Neural cell (in vitro differentiated cells): ENCODE data around the gene TTLL4. TPM values are rescaled to one million over a fixed set of nuclear protein-coding genes. Genes with fewer than 3 reads are reported as not detected.

ENCODE experiments used
- H2AFZ ChIP-seq: fragments of 200-600, 300-800 bp; sonication (generic), shearing (Covaris generic); 2 replicates; pipeline ENCODE4 v1.6.0; 2014; ENCODE audit warnings: low read depth, mild to moderate bottlenecking, antibody characterized with exemption, low read length, moderate library complexity
- H3F3A ChIP-seq: fragments of 200-600 bp; shearing (Covaris generic); 2 replicates; pipeline ENCODE4 v1.6.1; 2016; ENCODE audit warnings: mild to moderate bottlenecking, moderate library complexity, mixed read lengths, antibody characterized with exemption, low read length; ENCODE audit not compliant: insufficient read depth, poor library complexity, severe bottlenecking
- H3K27ac ChIP-seq: fragments of 200-600, 300-800 bp; sonication (generic), shearing (Covaris generic); 2 replicates; pipeline ENCODE4 v1.5.1; 2014; ENCODE audit warnings: mild to moderate bottlenecking, low read length, moderate library complexity
- H3K27me3 ChIP-seq: fragments of 300-800, 200-600 bp; sonication (generic), shearing (Covaris generic); 2 replicates; pipeline ENCODE4 v1.6.0; 2014; ENCODE audit warnings: mild to moderate bottlenecking, low read depth, low read length, moderate library complexity; ENCODE audit not compliant: insufficient read depth
- H3K36me3 ChIP-seq: fragments of 300-800, 200-600 bp; sonication (generic), shearing (Covaris generic); 2 replicates; pipeline ENCODE4 v1.5.1; 2014; ENCODE audit warnings: mild to moderate bottlenecking, antibody characterized with exemption, low read length, moderate library complexity; ENCODE audit not compliant: insufficient read depth
- H3K4me2 ChIP-seq: fragments of 300-800, 200-600 bp; sonication (generic), shearing (Covaris generic); 2 replicates; pipeline ENCODE4 v1.6.0; 2014; ENCODE audit warnings: mild to moderate bottlenecking, low read length
- H3K4me3 ChIP-seq: fragments of 300-800, 200-600 bp; sonication (generic), shearing (Covaris generic); 2 replicates; pipeline ENCODE4 v1.5.1; 2014; ENCODE audit warnings: mild to moderate bottlenecking, low read length, moderate library complexity
- H3K79me2 ChIP-seq: fragments of 200-600 bp; shearing (Covaris generic); replicated peaks from 2 replicates; pipeline ENCODE4 v1.6.0; 2014; ENCODE audit warnings: mild to moderate bottlenecking, low read length, moderate library complexity; ENCODE audit not compliant: insufficient read depth
- H3K9ac ChIP-seq: fragments of 300-800, 200-600 bp; sonication (generic), shearing (Covaris generic); 2 replicates; pipeline ENCODE4 v1.6.1; 2016; ENCODE audit warnings: mild to moderate bottlenecking, low read length, mixed read lengths
- H3K9me2 ChIP-seq: fragments of 200-600 bp; shearing (Covaris generic); 2 replicates; pipeline ENCODE4 v1.6.1; 2016; ENCODE audit warnings: mild to moderate bottlenecking, low read length, mixed read lengths; ENCODE audit not compliant: insufficient read depth
- H3K9me3 ChIP-seq: fragments of 200-600, 300-800 bp; sonication (generic), shearing (Covaris generic); 2 replicates; pipeline ENCODE4 v1.6.1; 2016; ENCODE audit warnings: mild to moderate bottlenecking, mixed run types, low read length, moderate library complexity, mixed read lengths
- H4K20me1 ChIP-seq: fragments of 200-600 bp; shearing (Covaris generic); 2 replicates; pipeline ENCODE4 v1.6.1; 2016; ENCODE audit warnings: mild to moderate bottlenecking, mixed run types; ENCODE audit not compliant: insufficient read depth
- EP300 ChIP-seq: fragments of 450-650 bp; conservative IDR thresholded peaks from 2 replicates; pipeline ENCODE4 v1.6.1; 2014; ENCODE audit warnings: antibody characterized with exemption, mild to moderate bottlenecking, moderate library complexity; ENCODE audit not compliant: poor library complexity, severe bottlenecking
- EZH2 ChIP-seq: fragments of 200-600, 300-800 bp; shearing (Covaris generic), sonication (generic); IDR thresholded peaks from 2 replicates; pipeline ENCODE4 v1.6.1; 2014; ENCODE audit warnings: antibody characterized with exemption, low read length, borderline replicate concordance, mild to moderate bottlenecking; ENCODE audit not compliant: insufficient read depth, poor library complexity, severe bottlenecking
- MXI1 ChIP-seq: fragments of 450-650 bp; conservative IDR thresholded peaks from 2 replicates; pipeline ENCODE4 v1.6.1; 2014; ENCODE audit warnings: antibody characterized with exemption, mild to moderate bottlenecking; ENCODE audit not compliant: poor library complexity, severe bottlenecking
- POLR2AphosphoS5 ChIP-seq: IDR thresholded peaks from 2 replicates; pipeline ENCODE4 v1.6.1; 2012
- RAD21 ChIP-seq: fragments of 450-650 bp; conservative IDR thresholded peaks from 2 replicates; pipeline ENCODE4 v1.6.1; 2014; ENCODE audit warnings: antibody characterized with exemption, mild to moderate bottlenecking, moderate library complexity
- REST ChIP-seq: IDR thresholded peaks from 2 replicates; pipeline ENCODE4 v1.6.1; 2012; ENCODE audit warnings: borderline replicate concordance
- SMC3 ChIP-seq: fragments of 450-650 bp; conservative IDR thresholded peaks from 2 replicates; pipeline ENCODE4 v1.6.1; 2014; ENCODE audit warnings: antibody characterized with exemption, mild to moderate bottlenecking, moderate library complexity; ENCODE audit not compliant: poor library complexity
- TAF1 ChIP-seq: IDR thresholded peaks from 2 replicates; pipeline ENCODE4 v1.6.1; 2012; ENCODE audit warnings: low read depth
- polyA plus RNA-seq: library from polyadenylated mRNA; depleted of rRNA; stranded (reverse); fragments of >200 nt; gene quantifications from 2 replicates; pipeline ENCODE4 v1.2.3, GENCODE V29; 2014
- TF ChIP-seq, protein P1 (sequence below): fragments of 450-650 bp; IDR thresholded peaks from 2 replicates; pipeline ENCODE4 v1.5.1; 2014; ENCODE audit warnings: antibody characterized with exemption, mild to moderate bottlenecking, moderate library complexity; ENCODE audit not compliant: poor library complexity, severe bottlenecking

The TTLL4 gene
- polyA plus RNA-seq, 1 donor from 2014 or later = 5.3 TPM

DNA sequence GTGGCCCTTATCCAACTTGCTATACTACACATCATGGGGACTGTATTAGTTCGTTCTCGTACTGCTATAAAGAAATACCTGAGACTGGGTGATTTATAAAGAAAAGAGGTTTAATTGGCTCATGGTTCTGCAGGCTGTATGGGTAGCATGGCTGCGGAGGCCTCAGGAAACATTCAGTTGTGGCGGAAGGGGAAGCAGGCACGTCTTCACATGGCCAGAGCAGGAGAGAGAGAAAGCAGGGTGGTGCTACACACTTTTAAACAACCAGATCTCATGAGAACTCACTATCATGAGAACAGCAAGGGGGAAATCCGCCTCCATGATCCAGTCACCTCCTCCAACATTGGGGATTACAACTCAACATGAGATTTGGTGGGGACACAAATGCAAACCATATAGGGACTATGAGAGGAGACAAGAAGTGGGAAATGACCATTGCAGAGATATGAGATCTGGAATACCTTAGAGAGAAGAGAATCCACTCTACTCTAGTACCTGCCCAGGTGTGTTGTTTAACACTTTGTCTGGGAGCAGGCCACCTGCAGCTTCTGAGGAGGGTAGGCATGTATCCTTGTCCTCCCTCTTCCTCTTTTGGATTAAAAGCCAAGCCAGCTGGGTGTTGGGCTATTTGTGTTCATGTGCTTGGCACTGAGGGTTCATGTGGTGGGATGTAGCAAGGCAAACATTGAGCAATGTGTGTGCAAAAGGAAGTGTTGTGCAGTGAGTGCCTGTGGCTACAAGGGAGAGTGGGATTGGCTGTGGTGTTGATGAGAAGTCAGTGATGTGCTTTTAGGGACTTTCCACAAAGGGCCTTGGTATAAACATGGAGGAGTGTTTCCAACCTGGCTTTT lies 22.8 kb downstream of the TTLL4 start:
- Histone ChIP-seq H3K9me3 (no peaks in the 10 kb centered on the region), H3K9ac (no peak overlapping the region), H3K27ac (no peak overlapping the region), H3F3A (no peaks in the 10 kb centered on the region), H3K9me2 (no peaks in the 10 kb centered on the region), H2AFZ (no peak overlapping the region), H3K4me2 (no peak overlapping the region), H3K27me3 (no peaks in the 10 kb centered on the region), H3K36me3 (no peaks in the 10 kb centered on the region), H3K4me3 (no peak overlapping the region), H3K79me2 (no peaks in the 10 kb centered on the region), H4K20me1 (no peaks in the 10 kb centered on the region)
- TF ChIP-seq SMC3 (no peak), REST (no peak), POLR2AphosphoS5 (no peak), EZH2 (no peak), RAD21 (no peak), TAF1 (no peak), MXI1 (no peak)

DNA sequence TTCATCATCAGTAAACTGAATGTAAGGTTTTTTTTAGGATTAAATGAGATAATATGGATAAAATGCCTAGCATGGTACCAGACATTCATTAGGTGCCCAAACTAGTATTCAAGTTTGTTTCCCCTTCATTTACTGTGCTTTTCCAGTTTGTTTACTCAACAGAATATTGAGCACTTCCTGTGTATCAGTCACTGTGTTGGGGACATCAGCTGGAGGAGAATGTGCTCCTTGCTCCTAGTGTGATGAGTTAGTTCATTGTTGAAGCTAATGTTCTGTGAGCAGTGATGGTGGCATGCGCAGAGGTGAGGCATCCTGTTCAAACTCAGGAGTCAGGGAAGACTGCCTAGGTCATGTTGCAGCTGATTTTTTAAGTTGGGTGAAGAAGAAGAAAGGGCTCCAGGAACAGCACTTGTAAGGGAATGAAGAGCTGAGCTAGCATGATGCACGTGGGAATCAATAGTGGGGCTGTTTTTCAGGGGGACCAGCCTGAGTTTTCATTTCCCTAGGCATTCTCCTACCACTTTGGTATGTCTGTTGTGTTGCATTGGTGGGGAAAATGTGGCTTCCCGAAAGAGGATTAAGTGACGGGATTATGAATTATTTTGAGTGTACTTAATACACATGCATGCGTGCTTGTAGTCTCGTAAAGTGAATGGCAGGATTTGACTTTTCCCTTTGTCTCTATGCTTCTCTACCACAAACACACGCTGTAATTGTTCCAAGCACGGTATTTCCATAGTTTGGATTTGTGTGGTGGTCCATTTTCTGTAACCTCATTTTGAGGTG lies 23.7 kb downstream of the TTLL4 start:
- H3K27me3 ChIP-seq = no peaks in the 10 kb centered on the region
- no peak overlapping the region for H3K4me2 ChIP-seq
- H3K79me2 ChIP-seq = no peaks in the 10 kb centered on the region
- TF ChIP-seq SMC3 (no peak), POLR2AphosphoS5 (no peak), EZH2 (no peak), MXI1 (no peak), REST (no peak), TAF1 (no peak), RAD21 (no peak), EP300 (no peak)
- TF ChIP-seq, protein P1, sequence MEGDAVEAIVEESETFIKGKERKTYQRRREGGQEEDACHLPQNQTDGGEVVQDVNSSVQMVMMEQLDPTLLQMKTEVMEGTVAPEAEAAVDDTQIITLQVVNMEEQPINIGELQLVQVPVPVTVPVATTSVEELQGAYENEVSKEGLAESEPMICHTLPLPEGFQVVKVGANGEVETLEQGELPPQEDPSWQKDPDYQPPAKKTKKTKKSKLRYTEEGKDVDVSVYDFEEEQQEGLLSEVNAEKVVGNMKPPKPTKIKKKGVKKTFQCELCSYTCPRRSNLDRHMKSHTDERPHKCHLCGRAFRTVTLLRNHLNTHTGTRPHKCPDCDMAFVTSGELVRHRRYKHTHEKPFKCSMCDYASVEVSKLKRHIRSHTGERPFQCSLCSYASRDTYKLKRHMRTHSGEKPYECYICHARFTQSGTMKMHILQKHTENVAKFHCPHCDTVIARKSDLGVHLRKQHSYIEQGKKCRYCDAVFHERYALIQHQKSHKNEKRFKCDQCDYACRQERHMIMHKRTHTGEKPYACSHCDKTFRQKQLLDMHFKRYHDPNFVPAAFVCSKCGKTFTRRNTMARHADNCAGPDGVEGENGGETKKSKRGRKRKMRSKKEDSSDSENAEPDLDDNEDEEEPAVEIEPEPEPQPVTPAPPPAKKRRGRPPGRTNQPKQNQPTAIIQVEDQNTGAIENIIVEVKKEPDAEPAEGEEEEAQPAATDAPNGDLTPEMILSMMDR = no peak
- no peaks in the 10 kb centered on the region for H4K20me1 ChIP-seq
- no peaks in the 10 kb centered on the region for H3K36me3 ChIP-seq
- H3K4me3 ChIP-seq = no peak overlapping the region
- H3F3A ChIP-seq = no peaks in the 10 kb centered on the region
- H3K9me3 ChIP-seq = no peaks in the 10 kb centered on the region
- H3K9ac ChIP-seq = no peak overlapping the region
- no peak overlapping the region for H2AFZ ChIP-seq
- no peak overlapping the region for H3K27ac ChIP-seq
- H3K9me2 ChIP-seq = no peaks in the 10 kb centered on the region
